GM12878 (cell line): ENCODE measurements around the gene POC5. TPM values are rescaled to one million over a fixed set of nuclear protein-coding genes. Genes with fewer than 3 reads are reported as not detected.

Experiments used
- ATAC-seq: fragments of 200-7000 bp; cut with Tn5 transposase; 3 replicates; pipeline ENCODE4 v1.9.1; 2020; ENCODE audit warnings: mild to moderate bottlenecking, moderate library complexity
- BruUV-seq: library from RNA; stranded (reverse); fragments of 400-500 nt; replicated peaks from 2 replicates; lab custom pipeline; 2021; lab: Mats Ljungman, UMichigan
- CTCF ChIA-PET: fragments of 300-600 bp; sonication (Branson Sonifier 250); formaldehyde crosslinking; extraction: SDS; loops from one replicate; lab custom pipeline; 2021; ENCODE audit warnings: inconsistent platforms; lab: Yijun Ruan, JAX
- POLR2A ChIA-PET: fragments of 350-600 bp; formaldehyde crosslinking; extraction: SDS; loops from one replicate; lab custom pipeline; 2021; ENCODE audit warnings: inconsistent platforms; lab: Charles Lee
- RAD21 ChIA-PET: fragments of 300-600 bp; sonication (Branson Sonifier 250); formaldehyde crosslinking; loops from one replicate; lab custom pipeline; 2023; ENCODE audit warnings: antibody characterized with exemption; ENCODE audit not compliant: unreplicated experiment; lab: Charles Lee
- SMC1A ChIA-PET: fragments of 300-600 bp; sonication (Branson Sonifier 250); formaldehyde crosslinking; loops from one replicate; lab custom pipeline; 2023; ENCODE audit not compliant: unreplicated experiment, uncharacterized antibody; lab: Charles Lee
- DNase-seq: peaks from one replicate; pipeline ENCODE4 v3.0.0-alpha.2; 2011; ENCODE audit warnings: low read depth, low spot score
- FAIRE-seq: peaks from 3 replicates; lab custom pipeline; 2011; peaks lifted over from hg19 to GRCh38; lab: Jason Lieb, UNC
- H2AFZ ChIP-seq: 2 replicates; pipeline ENCODE4 v1.6.0; 2011; ENCODE audit warnings: low read depth, low read length, control low read depth; ENCODE audit not compliant: control insufficient read depth
- H3K27ac ChIP-seq: 2 replicates; pipeline ENCODE4 v1.5.1; 2011; ENCODE audit warnings: control low read depth; ENCODE audit not compliant: control insufficient read depth, insufficient read depth
- H3K27me3 ChIP-seq, 2 experiments: replicated peaks in 1 of 2; 2 replicates each; pipeline versions ENCODE4 v1.6.0 to v1.6.1; 2011; ENCODE audit warnings: low read length in 1 of 2; ENCODE audit not compliant: control insufficient read depth in 2 of 2, insufficient read depth in 2 of 2
- H3K36me3 ChIP-seq, 2 experiments: 2 replicates each; pipeline ENCODE4 v1.5.1; 2011; ENCODE audit warnings: low read length in 1 of 2; ENCODE audit not compliant: control insufficient read depth in 2 of 2, insufficient read depth in 2 of 2
- H3K4me1 ChIP-seq: 2 replicates; pipeline ENCODE4 v1.6.1; 2011; ENCODE audit warnings: mild to moderate bottlenecking, low read length, moderate library complexity, mixed read lengths; ENCODE audit not compliant: control insufficient read depth, insufficient read depth
- H3K4me2 ChIP-seq: 2 replicates; pipeline ENCODE4 v1.6.0; 2011; ENCODE audit warnings: control low read depth; ENCODE audit not compliant: control insufficient read depth, insufficient read depth
- H3K4me3 ChIP-seq: fragments of 200-600 bp; sonication (generic); 2 replicates; pipeline ENCODE4 v1.5.1; 2016
- H3K79me2 ChIP-seq: 2 replicates; pipeline ENCODE4 v1.6.0; 2011; ENCODE audit warnings: low read length; ENCODE audit not compliant: control insufficient read depth, insufficient read depth
- H3K9ac ChIP-seq: 2 replicates; pipeline ENCODE4 v1.8.0; 2011; ENCODE audit warnings: low read length, control low read depth, mixed read lengths; ENCODE audit not compliant: control insufficient read depth, insufficient read depth
- H3K9me3 ChIP-seq: replicated peaks from 3 replicates; pipeline ENCODE4 v1.5.1; 2011; ENCODE audit warnings: mild to moderate bottlenecking, low read length; ENCODE audit not compliant: control insufficient read depth, insufficient read depth
- H4K20me1 ChIP-seq: 2 replicates; pipeline ENCODE4 v1.6.0; 2011; ENCODE audit not compliant: control insufficient read depth, insufficient read depth
- BCL11A ChIP-seq: IDR thresholded peaks from 2 replicates; pipeline ENCODE4 v1.6.1; 2011; ENCODE audit warnings: low read depth, low read length
- CREB1 ChIP-seq: IDR thresholded peaks from 2 replicates; pipeline ENCODE4 v1.6.1; 2012; ENCODE audit warnings: low read depth, mild to moderate bottlenecking, inconsistent platforms
- FOXM1 ChIP-seq: IDR thresholded peaks from 2 replicates; pipeline ENCODE4 v1.6.1; 2012; ENCODE audit warnings: low read depth, mild to moderate bottlenecking, inconsistent platforms, low read length, moderate library complexity
- GABPA ChIP-seq: IDR thresholded peaks from 2 replicates; pipeline ENCODE4 v1.6.1; 2014; ENCODE audit warnings: antibody characterized with exemption, low read depth, mild to moderate bottlenecking, inconsistent platforms
- HSF1 ChIP-seq: fragments of 150-350 bp; IDR thresholded peaks from 2 replicates; pipeline ENCODE4 v1.6.1; 2014; ENCODE audit warnings: mild to moderate bottlenecking, low read depth, low read length
- NKRF ChIP-seq: fragments of 450-650 bp; conservative IDR thresholded peaks from 2 replicates; pipeline ENCODE4 v1.6.1; 2017; ENCODE audit warnings: mild to moderate bottlenecking, moderate library complexity
- PAX8 ChIP-seq: fragments of 450-650 bp; IDR thresholded peaks from 2 replicates; pipeline ENCODE4 v1.6.1; 2017; ENCODE audit warnings: mild to moderate bottlenecking, moderate library complexity
- SP1 ChIP-seq: IDR thresholded peaks from one replicate; pipeline ENCODE4 v1.6.1; 2011; ENCODE audit warnings: low read depth, low read length
- ZNF687 ChIP-seq: fragments of 450-650 bp; IDR thresholded peaks from 2 replicates; pipeline ENCODE4 v1.6.1; 2017; ENCODE audit warnings: mild to moderate bottlenecking, moderate library complexity
- ZZZ3 ChIP-seq: IDR thresholded peaks from 2 replicates; pipeline ENCODE4 v1.6.1; 2011; ENCODE audit warnings: low read depth; ENCODE audit not compliant: control insufficient read depth, insufficient read length
- WGBS: methylation state at CpG from one replicate; pipeline ENCODE4 v1.1.6; 2016; ENCODE audit warnings: low lambda C conversion rate; ENCODE audit not compliant: insufficient replicate concordance, insufficient coverage; ENCODE audit errors: missing lambda C conversion rate; 5-methylcytosine and 5-hydroxymethylcytosine counted together
- in situ Hi-C: fragments of 300-500 bp; cut with MboI; formaldehyde crosslinking; loops from 9 replicates; pipeline ENCODE4 v1.14.3; 2018; ENCODE audit warnings: mixed read lengths
- intact Hi-C: fragments of 100-400 bp; cut with micrococcal nuclease; formaldehyde crosslinking; loops from one replicate; pipeline ENCODE4 v1.14.2; 2022; ENCODE audit not compliant: unreplicated experiment
- polyA plus RNA-seq, 11 experiments: library from polyadenylated mRNA; depleted of rRNA in 4 of 11; unstranded in 6 of 11; stranded (reverse) in 5 of 11; fragments of >200 nt; fragmentation: Nextera tagmentation in 4 of 11; fragmentation: Illumina TruSeq in 1 of 11; extraction: Ambion mirVana in 4 of 11; extraction: Trizol in 1 of 11; gene quantifications; 1 replicate in 1 of 11; 2 replicates in 10 of 11; pipeline versions ENCODE4 v1.2.1 to v1.2.3, GENCODE V29; 2011 to 2016; ENCODE audit warnings: inconsistent platforms in 2 of 11, missing spikeins in 2 of 11, low read depth in 1 of 11
- total RNA-seq, 4 experiments: library from RNA; depleted of rRNA in 3 of 4; stranded (reverse); fragments of >200 nt in 3 of 4; fragmentation: Illumina TruSeq in 1 of 4; extraction: Trizol in 1 of 4; gene quantifications; 2 replicates each; pipeline versions ENCODE4 v1.2.1 to v1.2.3, GENCODE V29; 2013 to 2021

Gene POC5
- total and polyA plus RNA-seq, 10 of the 15 experiments (the other 5 are each of a cell fraction or from before 2014, with no cell fraction given): 13.1 to 25.6 (median 21.8) TPM

GRCh38 chr5:75712091-75712490 lies 5.1 kb downstream of the POC5 start:
- RAD21 ChIA-PET: interaction anchor here (1.1 kb wide), 1 partner anchor 375 kb away, joined by 3 read pairs; the partner anchor contains the start of gene HMGCR
- FAIRE-seq (no peak), ATAC-seq (no peak), DNase-seq (no peak)
- TF ChIP-seq SP1 (no peak), BCL11A (no peak), CREB1 (no peak), NKRF (no peak), ZZZ3 (no peak), FOXM1 (no peak), GABPA (no peak), PAX8 (no peak), HSF1 (no peak), ZNF687 (no peak)
- POLR2A ChIA-PET: no interaction called here
- BruUV-seq: no TSS peak
- intact Hi-C loops: no loop called here
- Histone ChIP-seq H4K20me1 (no peaks in the 10 kb centered on the region), H3K4me2 (no peak overlapping the region), H3K4me3 (peak overlapping the region; percentile 18; the same call in 1 of the 2 replicates), H3K36me3 (peaks cover 2 to 12% of the 10 kb centered on the region in 2 experiments; a peak in 2 of 4 replicates), H3K9ac (no peak overlapping the region), H2AFZ (no peak overlapping the region), H3K27ac (no peak overlapping the region), H3K27me3 (no peaks in the 10 kb centered on the region), H3K4me1 (peaks cover 5% of the 10 kb centered on the region; the same call in 1 of the 2 replicates), H3K9me3 (no peaks in the 10 kb centered on the region; the same call in 2 of the 3 replicates), H3K79me2 (peaks cover 47% of the 10 kb centered on the region)
- SMC1A ChIA-PET: interaction anchor here (0.8 to 2.5 kb wide), 3 partner anchors 13 to 136 kb away, joined by 3 to 8 read pairs (median 4); no protein-coding TSS in a partner anchor
- in situ Hi-C loops: no loop called here
- 100% methylated on average over 2 of the region's 2 CpGs for WGBS
- CTCF ChIA-PET: interaction anchor here (0.6 to 1.4 kb wide), 3 partner anchors 455 to 787 kb away, joined by 3 to 4 read pairs (median 3); no protein-coding TSS in a partner anchor
